ENCODE measurements around the gene KIRREL3.

KIRREL3 gene

DNA sequence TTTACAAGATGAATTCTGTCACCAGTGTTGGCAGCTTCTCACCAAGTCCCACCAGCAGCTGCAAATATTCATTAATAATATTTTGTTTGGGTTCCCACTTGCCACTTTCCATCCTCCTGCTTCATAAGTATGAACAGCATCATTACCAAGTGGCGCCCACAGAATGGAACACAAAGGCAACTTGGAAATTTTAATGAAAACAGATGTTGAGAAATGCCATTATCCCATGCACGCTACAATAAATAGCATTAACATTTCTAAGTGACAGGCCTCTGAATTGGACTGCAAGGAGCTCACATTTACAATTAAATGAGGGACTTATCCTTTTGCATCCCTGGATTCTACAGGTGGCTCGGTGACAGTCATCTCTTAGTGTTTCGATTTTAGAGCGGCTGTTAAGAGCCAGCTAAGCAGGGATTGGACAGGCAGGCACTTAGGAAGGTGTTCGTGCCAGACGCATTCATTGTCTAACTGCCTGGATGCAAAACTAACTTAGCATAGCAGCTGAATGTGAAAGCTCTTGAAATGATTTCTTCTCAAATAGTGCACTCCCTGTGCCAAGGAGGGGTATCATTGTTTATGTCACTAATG, 170.3 kb downstream of the KIRREL3 start:
- DNase-seq (ENCODE audit: low read depth) = no peak

DNA sequence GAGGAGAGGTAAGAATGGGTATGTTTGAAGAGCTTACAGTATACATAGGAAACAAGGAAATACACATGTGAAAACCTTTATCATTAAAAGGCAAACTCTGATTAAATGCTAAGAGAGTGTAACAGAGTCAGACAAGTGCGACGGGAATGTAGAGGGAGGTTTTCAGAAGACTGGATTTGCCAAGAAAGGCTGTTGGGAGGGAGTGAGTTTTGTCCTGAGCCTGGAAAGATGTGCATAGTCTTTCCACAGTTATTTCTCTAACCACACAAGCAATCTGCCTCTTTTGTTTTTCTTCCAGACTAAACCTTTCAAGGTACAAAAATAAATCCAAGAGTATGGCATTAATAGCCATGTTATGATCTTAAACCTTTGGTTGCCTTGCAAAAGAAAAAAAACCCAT, 170.9 kb downstream of the KIRREL3 start:
- no peak for DNase-seq (ENCODE audit: low read depth)

- DNase-seq (ENCODE audit: low read depth) = no peak
Measured at GRCh38 chr11:126824035-126824607, 176.4 kb downstream of the KIRREL3 start.

GRCh38 chr11:126823274-126823673, 177.3 kb downstream of the KIRREL3 start:
- DNase-seq (ENCODE audit: low read depth) = no peak

DNA sequence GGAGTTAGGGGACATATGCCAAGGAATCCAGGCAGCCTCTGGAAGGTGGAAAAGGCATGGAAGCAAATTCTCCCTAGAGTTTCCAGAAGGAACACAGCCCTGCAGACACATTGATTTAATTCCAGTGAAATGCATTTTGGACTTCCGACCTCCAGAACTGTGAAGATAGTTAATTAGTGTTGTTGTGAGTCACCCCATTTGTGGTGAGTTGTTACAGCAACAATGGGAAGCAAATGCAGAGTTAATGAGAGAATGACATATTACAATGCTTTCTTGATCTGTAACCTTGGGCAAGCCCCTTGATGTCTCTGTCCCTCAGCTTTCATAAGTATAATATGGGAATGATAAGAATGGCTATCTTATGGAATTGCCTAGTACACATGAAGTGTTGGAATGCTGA, 178.7 kb downstream of the KIRREL3 start:
- DNase-seq (ENCODE audit: low read depth) = no peak

- no peak for DNase-seq (ENCODE audit: low read depth)
Measured at GRCh38 chr11:126819194-126819593, 181.4 kb downstream of the KIRREL3 start.

- DNase-seq (ENCODE audit: low read depth) = no peak
Measured at GRCh38 chr11:126817523-126818450, 182.8 kb downstream of the KIRREL3 start.

- no peak for DNase-seq (ENCODE audit: low read depth)
Measured at GRCh38 chr11:126817096-126817495, 183.5 kb downstream of the KIRREL3 start.

GRCh38 chr11:126816645-126817044, 183.9 kb downstream of the KIRREL3 start:
- no peak for DNase-seq (ENCODE audit: low read depth)

DNA sequence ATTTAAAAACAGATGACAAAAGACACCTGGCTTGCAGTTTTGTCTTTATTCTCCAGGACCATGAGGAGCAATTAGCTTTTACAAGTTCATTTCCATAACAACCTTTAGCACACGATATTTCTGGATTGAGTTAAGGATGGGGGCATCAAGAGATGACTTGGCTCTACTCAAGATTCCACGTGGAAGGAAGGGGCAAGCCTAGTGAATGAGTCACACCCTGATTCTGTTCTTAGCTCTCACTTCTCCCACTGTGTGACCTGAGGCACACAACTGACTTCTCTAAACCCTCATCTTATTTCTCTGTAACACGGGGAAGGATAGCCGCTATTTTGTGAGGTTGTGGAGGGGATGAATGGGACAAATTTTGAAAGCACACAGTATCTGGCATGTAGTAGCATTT, 185.5 kb downstream of the KIRREL3 start:
- DNase-seq (ENCODE audit: low read depth) = no peak

GRCh38 chr11:126810776-126811175, 189.8 kb downstream of the KIRREL3 start:
- DNase-seq (ENCODE audit: low read depth) = no peak

- no peak for DNase-seq (ENCODE audit: low read depth)
Measured at GRCh38 chr11:126809514-126810289, 190.9 kb downstream of the KIRREL3 start.

DNA sequence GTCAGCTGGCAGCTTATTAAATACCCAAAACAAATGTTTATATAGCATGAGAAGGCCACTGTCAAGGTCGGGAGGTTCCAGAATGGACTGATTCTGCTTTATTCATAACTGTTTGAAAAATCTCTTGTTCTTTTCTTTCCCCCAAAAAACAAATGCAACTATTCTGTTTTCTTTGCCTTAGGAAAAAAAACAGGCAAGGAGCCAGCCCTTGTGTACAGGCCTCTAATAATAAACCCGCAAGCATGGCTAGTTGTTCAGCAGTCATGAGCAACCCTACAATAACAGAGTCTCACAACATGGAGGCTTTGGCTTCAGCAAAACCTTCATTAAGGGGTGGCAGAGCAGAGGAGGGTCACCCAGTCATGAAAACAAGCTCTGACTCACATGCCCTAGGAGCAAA, 191.7 kb downstream of the KIRREL3 start:
- no peak for DNase-seq (ENCODE audit: low read depth)

GRCh38 chr11:126808296-126808695, 192.3 kb downstream of the KIRREL3 start:
- no peak for DNase-seq (ENCODE audit: low read depth)

- no peak for DNase-seq (ENCODE audit: low read depth)
Measured at GRCh38 chr11:126805870-126806269, 194.7 kb downstream of the KIRREL3 start.

DNA sequence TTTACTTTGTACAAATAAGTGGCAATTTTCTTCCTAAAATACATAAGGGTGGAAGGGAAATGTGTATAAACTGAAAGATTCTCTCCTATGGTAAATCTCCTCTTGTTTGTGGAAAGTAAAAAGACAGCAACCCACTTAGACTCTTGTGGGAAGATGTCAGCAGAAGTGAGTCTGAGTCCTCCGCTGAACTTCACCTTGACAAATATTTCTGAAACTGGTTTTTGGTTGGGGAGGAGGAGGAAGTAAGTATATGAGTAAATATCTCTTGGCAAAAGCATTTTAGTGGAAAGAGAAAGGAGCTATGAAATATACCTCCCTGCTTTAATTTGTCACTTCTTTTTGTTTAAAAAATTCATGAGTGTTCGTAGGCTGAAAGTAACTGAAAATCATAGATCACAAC, 196.2 kb downstream of the KIRREL3 start:
- no peak for DNase-seq (ENCODE audit: low read depth)

DNA sequence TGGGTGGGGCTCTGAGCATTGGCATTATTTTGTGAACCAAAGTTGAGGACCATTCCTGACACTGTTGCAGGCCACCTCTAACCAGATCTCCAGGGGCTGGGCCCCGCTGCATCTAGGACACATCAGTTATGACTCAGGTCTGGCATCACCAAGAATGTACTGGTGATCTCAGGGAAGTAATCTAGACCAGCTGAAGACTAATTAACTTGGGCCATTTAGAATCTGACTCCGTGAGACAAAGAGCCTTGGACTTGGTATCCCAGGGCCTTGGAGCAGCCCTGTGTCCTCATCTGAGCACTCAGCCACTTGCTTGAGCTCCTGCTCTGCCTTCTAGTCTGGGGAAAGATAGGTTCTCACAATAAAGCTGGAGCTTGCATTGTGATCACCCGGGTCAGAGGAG, 200.6 kb downstream of the KIRREL3 start:
- DNase-seq (ENCODE audit: low read depth) = no peak

DNA sequence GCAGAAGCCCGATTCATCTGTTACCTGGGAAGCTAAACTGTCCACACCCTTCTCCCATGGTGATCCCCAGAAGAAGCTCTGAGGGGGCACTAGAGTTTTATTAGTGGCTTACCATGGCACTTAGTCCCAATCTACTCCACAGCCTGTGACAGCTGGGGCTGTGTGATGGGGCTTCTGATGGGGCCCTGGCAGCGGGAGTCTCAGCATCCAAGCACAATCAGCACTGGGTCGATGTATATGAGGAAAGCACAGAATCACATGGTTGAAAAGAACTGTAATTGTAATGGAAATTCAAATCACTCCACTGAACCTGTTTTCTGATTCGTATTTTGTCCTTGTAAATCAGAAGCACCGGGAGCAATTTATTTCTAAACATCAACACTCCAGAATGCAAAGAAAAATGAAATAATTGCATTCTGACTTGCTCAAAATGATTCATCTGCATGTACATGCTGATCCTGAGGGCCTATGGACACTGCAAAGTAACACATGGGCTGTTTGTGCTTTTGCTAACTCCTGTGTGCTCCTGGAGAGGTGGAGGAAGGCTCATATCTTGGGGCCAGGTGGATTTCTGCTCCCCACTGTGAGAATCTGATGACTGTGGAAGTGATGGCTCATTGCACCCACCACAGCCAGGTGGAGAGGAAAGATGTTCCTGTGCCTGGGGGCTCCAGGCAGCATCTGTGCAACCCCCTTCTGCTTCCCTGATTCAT, 203.0 kb downstream of the KIRREL3 start:
- DNase-seq (ENCODE audit: low read depth) = no peak

GRCh38 chr11:126793596-126793995, 207.0 kb downstream of the KIRREL3 start:
- DNase-seq (ENCODE audit: low read depth) = no peak

DNA sequence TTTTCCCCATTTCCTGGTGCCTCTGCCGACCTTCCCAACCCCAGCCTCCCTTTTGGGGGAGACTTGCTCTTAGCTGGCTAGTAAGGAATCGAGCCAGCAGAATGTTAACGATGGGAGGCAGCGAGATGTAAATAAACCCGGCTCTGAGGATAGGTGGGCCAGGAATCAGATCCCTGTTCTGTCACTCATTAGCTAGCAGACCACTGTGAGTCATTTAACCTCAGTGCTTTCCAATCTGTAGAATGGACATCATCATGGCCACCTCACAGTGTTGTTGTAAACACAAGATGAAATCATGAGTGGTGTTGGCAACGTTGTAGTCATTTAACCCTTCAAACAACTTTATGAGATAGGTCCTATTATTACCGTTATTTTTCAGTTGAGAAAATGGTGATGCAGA, 208.6 kb downstream of the KIRREL3 start:
- DNase-seq (ENCODE audit: low read depth) = no peak

- no peak for DNase-seq (ENCODE audit: low read depth)
Measured at GRCh38 chr11:126791446-126791845, 209.1 kb downstream of the KIRREL3 start.

- no peak for DNase-seq (ENCODE audit: low read depth)
Measured at GRCh38 chr11:126790550-126791081, 210.0 kb downstream of the KIRREL3 start.
